Hippocampal formation (tissue), 2 donors: ENCODE measurements around the gene AOPEP.

ENCODE experiments used
- DNase-seq, 2 donors: peaks; one replicate each; lab custom pipeline; 2025; lab: John Stamatoyannopoulos, UW

The AOPEP gene

GRCh38 chr9:95116002-95116807 lies 389.7 kb downstream of the AOPEP start:
- no peak for DNase-seq

- DNase-seq = no peak
Observed at GRCh38 chr9:95116808-95117204, 390.3 kb downstream of the AOPEP start.

GRCh38 chr9:95118596-95118995 lies 392.1 kb downstream of the AOPEP start:
- no peak for DNase-seq

DNA sequence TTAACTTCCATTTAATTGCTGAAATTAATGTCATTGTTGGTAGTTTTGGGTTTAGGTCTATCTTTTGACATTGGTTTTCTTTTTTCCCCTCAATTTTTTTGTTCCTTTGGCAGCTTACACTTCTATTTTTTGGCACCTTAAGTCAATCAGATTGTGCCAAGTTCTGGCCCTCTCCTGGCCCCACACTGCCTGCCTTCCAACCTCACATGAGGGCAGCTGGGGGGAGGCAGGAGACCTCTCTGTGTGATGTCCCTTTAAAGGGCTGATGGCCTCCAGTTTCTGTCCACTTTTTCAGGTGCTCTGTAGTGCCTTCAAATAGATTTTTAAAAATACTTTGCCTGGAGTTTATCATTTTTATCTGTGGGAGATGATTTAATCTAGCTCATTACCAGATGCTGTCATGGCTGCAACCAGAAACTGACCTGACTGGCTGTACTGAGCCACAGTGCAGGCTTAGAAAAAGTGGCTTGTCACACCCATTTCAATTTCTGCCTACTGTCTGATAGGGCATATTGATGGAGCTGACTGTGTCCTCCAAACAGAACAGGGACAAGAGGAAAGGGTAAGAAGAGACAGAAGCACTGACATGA lies 394.4 kb downstream of the AOPEP start:
- no peak for DNase-seq

DNA sequence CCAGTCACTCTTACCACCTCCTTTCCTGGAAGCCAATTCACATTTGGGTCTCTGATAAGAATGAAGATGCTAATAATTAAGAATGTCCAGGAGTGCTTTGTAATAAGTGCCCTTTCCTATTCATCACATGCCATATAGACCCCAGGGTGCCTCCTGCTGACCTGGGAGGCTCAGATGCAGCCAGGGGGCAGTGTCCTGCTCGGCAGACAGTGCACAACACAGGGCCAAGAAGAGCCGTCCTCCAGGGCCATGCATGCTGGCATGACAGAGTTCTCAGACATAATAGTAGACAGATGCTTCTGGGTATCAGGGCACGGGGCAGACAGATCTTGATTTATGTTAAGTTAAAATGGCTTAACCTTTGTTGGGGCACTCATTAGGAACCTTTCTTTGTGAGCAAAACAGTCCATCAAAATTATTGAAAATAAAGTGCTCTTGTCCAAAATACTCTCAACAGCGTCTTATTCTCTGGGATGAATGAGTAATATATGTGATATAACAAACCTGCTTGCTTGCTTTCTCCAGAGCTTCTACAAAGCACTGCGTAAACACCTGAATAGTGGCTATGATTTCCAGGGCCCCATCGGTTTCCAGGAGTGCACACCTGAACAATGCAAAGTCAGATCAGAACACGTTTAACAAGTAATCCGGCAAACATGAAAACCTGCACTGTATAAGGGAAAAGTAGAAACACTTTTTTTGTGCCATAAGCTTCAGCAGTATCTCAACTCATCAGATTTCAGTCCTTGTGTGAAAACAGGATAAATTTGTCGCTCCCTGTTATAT lies 398.3 kb downstream of the AOPEP start:
- no peak for DNase-seq

- no peak for DNase-seq
Observed at GRCh38 chr9:95125652-95126051, 399.2 kb downstream of the AOPEP start.

DNA sequence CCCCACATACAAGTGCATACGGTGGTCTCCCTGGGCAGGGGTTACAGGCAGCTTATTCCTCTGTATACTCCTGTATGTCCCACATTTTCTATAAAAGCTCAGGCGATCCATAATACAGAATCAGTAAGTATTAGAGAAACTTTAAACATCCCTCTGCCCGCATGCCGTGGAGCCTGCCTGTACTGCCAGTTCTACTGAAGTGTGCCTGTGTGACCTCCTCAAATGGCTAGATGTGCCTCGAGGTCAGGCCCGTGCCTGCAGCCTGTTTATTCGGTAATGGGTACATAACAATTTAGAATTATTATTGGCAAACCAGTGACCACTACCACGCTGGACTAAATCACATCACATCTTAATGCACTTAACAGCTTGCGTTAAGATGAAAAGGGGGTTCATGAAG lies 400.2 kb downstream of the AOPEP start:
- no peak for DNase-seq

DNA sequence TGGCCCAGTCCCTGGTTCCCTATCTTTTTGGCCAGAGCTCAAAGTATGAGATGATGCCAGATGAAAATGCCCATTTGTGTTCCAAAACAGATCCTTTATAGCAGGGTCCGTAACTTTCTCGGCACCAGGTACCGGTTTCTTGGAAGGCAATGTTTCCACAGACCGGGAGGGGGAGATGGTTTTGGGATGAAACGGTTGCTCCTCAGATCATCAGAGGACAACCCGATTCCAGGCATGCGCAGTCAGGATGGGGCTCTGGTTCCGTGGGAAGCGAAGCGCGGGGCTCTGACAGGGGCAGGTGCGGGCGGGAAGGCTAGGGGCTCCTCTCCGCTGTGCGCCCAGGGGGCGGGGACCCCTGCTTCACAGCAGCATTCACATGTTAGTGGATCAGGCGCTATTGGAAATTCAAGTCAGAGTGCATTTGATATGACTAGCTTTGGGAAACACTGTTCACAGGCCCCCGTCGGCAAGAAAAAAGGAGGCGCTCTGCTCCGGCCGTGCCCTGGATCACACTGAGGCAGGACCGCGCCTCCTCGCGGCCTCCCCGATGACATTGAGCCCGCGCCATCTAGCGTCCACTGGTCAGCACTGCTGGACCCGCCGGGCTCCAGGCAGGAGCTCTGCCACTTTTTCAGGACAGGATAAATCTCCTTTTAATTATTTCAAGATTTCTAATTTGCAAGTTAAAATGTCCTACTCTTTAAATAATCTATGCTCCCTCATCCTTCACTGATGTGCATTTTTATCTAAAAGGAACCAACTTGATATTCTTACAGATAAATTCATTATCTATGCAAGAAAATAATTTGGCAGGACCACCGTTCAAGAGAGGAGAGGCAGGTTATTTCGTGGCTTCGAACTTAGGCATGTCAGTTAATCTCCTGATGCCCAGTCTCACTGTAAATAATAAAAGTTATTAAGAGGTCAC lies 401.0 kb downstream of the AOPEP start:
- DNase-seq = peak; percentile 80 to 87

- no peak for DNase-seq
Observed at GRCh38 chr9:95128177-95128524, 401.7 kb downstream of the AOPEP start.

GRCh38 chr9:95129476-95130291 lies 403.2 kb downstream of the AOPEP start:
- DNase-seq = no peak

DNA sequence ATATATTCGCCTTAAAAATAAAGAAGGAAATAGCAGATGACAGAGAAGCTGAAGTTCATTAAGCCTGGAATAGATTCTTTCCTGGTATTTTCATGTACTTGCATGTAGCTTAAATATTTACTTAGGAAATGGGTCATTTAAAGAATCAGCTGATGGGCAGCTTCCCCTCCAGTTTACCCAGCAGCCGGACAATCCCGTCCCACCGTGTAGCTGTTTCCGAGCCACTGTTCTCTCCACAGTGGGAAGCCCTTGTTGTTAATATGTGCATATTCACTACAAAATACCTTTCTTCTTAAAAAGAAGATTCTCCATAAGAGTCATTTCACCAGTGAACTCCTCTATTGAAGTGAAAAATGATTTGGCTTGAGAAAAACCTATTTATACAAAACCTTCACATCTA lies 404.0 kb downstream of the AOPEP start:
- no peak for DNase-seq

- DNase-seq = peak; percentile 76 to 87
Observed at GRCh38 chr9:95131023-95131943, 404.8 kb downstream of the AOPEP start.

DNA sequence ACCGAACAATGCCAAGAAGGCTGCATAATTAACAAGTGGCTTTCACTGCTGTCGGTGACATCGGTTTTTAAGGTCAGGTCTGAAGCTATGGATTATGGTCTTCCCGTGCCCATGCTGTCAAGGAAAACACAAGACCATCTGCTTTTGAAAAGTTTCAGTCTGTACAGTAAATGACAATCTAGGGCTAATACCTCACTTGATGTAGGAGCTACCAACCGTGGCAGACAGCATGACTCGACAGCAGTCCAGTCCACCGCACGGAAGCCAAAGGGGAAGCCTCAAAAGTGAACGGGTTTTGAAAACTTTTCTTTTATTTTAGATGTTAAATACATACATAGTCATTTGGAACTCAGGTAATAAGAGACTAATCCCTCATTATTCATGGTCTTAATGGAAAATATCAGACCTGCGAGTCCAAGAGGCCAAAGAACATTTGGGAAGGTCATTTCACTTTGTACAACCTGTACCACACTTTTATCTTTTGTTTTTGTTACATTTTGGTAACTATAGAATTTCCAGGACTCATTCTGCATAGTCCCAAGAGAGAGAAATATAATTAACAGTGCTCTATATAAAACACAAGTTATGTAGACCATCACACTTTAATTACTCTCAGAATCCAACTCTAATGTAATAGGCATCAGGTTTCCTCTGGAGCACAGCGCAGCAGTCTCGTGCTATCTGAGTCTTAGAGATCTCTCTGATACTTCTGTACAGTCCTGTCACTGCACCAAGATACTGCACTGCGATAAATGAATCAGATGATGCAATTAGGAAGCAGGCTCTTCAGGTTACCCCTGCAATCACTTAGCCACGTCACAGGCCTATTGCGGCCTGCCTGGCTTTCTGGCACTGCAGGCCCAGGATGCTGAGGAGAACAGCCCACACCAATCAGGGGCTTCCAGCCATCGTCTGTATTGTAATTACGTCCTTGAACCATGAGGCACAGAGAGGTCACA lies 406.1 kb downstream of the AOPEP start:
- DNase-seq = no peak

DNA sequence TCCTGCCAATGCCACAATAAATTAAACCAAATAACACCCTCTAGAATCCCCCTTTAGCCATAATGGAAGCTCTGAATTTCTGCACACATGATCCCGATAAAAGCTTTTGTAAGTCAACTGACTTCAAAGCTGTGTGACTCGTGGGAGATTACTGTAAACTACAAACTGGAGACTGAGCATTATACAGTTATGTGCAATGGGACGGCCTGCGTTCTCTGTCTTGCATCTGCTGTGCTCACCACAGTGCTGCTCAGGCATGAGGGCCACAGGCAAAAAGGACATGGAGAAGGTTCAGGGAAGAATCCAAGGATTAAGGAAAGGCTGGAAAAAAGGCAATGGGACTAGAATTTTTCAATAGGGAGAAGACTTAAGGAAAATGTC lies 406.8 kb downstream of the AOPEP start:
- no peak for DNase-seq

- no peak for DNase-seq
Observed at GRCh38 chr9:95134457-95134881, 408.0 kb downstream of the AOPEP start.

- no peak for DNase-seq
Observed at GRCh38 chr9:95135756-95136155, 409.3 kb downstream of the AOPEP start.
